ENCODE results near the gene SRP68. TPM values are rescaled to one million over a fixed set of nuclear protein-coding genes. Genes with fewer than 3 reads are reported as not detected.
"Not testable (repeated sequence)": the region's sequence is repeated elsewhere in the genome, so short reads cannot be mapped to it uniquely, and the experiment has no call there.

The SRP68 gene
- total RNA-seq, 2 donors from 2014 or later = 35.2 to 43.9 TPM

- Histone ChIP-seq H3K4me3 (peak overlapping the region; percentile 78 to 85), H3K27ac (peak overlapping the region; percentile 62 to 81), H3K9me3 (no peaks in the 10 kb centered on the region), H3K4me1 (peaks cover 0 to 48% of the 10 kb centered on the region in 2 donors), H3K36me3 (peaks cover 21% of the 10 kb centered on the region), H3K27me3 (peaks cover 25 to 28% of the 10 kb centered on the region in 2 donors)
- TF ChIP-seq CTCF (IDR thresholded peaks at IDR 0.05) = no peak
- DNase-seq (ENCODE audit: low spot score) = no peak
Measured at GRCh38 chr17:76071531-76072147, 678 bp downstream of the SRP68 start.

GRCh38 chr17:76065775-76066174 lies 6.5 kb downstream of the SRP68 start:
- H3K27ac ChIP-seq = no peak overlapping the region
- no peak overlapping the region for H3K4me3 ChIP-seq
- TF ChIP-seq CTCF (IDR thresholded peaks at IDR 0.05) = no peak
- no peaks in the 10 kb centered on the region for H3K9me3 ChIP-seq
- H3K4me1 ChIP-seq = peaks cover 0 to 6% of the 10 kb centered on the region in 2 donors
- H3K36me3 ChIP-seq = peaks cover 76% of the 10 kb centered on the region
- no peaks in the 10 kb centered on the region for H3K27me3 ChIP-seq
- DNase-seq (ENCODE audit: low spot score) = no peak

- no peak for DNase-seq (ENCODE audit: low spot score)
- Histone ChIP-seq H3K4me3 (no peak overlapping the region), H3K9me3 (no peaks in the 10 kb centered on the region), H3K27me3 (no peaks in the 10 kb centered on the region), H3K36me3 (peaks cover 89% of the 10 kb centered on the region), H3K27ac (no peak overlapping the region), H3K4me1 (no peaks in the 10 kb centered on the region)
- no peak for TF ChIP-seq CTCF (IDR thresholded peaks at IDR 0.05)
Measured at GRCh38 chr17:76063875-76064546, 8.3 kb downstream of the SRP68 start.

- not testable (repeated sequence) for DNase-seq (ENCODE audit: low spot score); H3K4me1 ChIP-seq; H3K9me3 ChIP-seq; H3K27ac ChIP-seq; H3K27me3 ChIP-seq; H3K4me3 ChIP-seq
- H3K36me3 ChIP-seq = peaks cover 92% of the 10 kb centered on the region
Measured at GRCh38 chr17:76058264-76058663, 14.1 kb downstream of the SRP68 start.

- no peak for DNase-seq (ENCODE audit: low spot score)
- peaks cover 85% of the 10 kb centered on the region for H3K36me3 ChIP-seq
- no peak for TF ChIP-seq CTCF (IDR thresholded peaks at IDR 0.05)
- H3K4me1 ChIP-seq = peaks cover 0 to 8% of the 10 kb centered on the region in 2 donors
- H3K27ac ChIP-seq = no peak overlapping the region
- H3K4me3 ChIP-seq = no peak overlapping the region
- H3K9me3 ChIP-seq = no peaks in the 10 kb centered on the region
- no peaks in the 10 kb centered on the region for H3K27me3 ChIP-seq
Measured at GRCh38 chr17:76056882-76057281, 15.4 kb downstream of the SRP68 start.

- TF ChIP-seq CTCF (IDR thresholded peaks at IDR 0.05) = no peak
- no peak for DNase-seq (ENCODE audit: low spot score)
- no peak overlapping the region for H3K4me3 ChIP-seq
- no peaks in the 10 kb centered on the region for H3K9me3 ChIP-seq
- H3K4me1 ChIP-seq = peaks cover 0 to 8% of the 10 kb centered on the region in 2 donors
- H3K36me3 ChIP-seq = peaks cover 76% of the 10 kb centered on the region
- H3K27me3 ChIP-seq = no peaks in the 10 kb centered on the region
- no peak overlapping the region for H3K27ac ChIP-seq
Measured at GRCh38 chr17:76054112-76054476, 18.2 kb downstream of the SRP68 start.

All from right atrium auricular region (tissue), 2 donors.